OCI-LY7 (cell line): Measurements from ENCODE around the gene NELFCD. TPM values are rescaled to one million over a fixed set of nuclear protein-coding genes. Genes with fewer than 3 reads are reported as not detected.

Experiments used
- BruUV-seq: library from RNA; stranded (reverse); fragments of 400-500 nt; replicated peaks from 2 replicates; lab custom pipeline; 2021; lab: Mats Ljungman, UMichigan
- CTCF ChIA-PET: fragments of 300-600 bp; sonication (Branson Sonifier 250); formaldehyde crosslinking; loops from one replicate; lab custom pipeline; 2022; ENCODE audit warnings: antibody characterized with exemption; ENCODE audit not compliant: unreplicated experiment; lab: Charles Lee
- POLR2A ChIA-PET: fragments of 300-600 bp; sonication (Branson Sonifier 250); formaldehyde crosslinking; loops from one replicate; lab custom pipeline; 2022; ENCODE audit warnings: antibody characterized with exemption; lab: Charles Lee
- DNase-seq: peaks from one replicate; pipeline ENCODE4 v3.0.0-alpha.2; 2015; ENCODE audit warnings: low spot score
- H2AFZ ChIP-seq: fragments of 200-600 bp; sonication (generic), shearing (Covaris generic); 2 replicates; pipeline ENCODE4 v1.6.1; 2014; ENCODE audit warnings: mild to moderate bottlenecking, antibody characterized with exemption, low read length, moderate library complexity
- H3K27ac ChIP-seq: fragments of 200-600 bp; sonication (generic); 2 replicates; pipeline ENCODE4 v1.5.1; 2014; ENCODE audit warnings: mixed run types, low read depth, mild to moderate bottlenecking, moderate library complexity, low read length, inconsistent platforms; ENCODE audit not compliant: poor library complexity, severe bottlenecking
- H3K36me3 ChIP-seq: fragments of 200-600 bp; sonication (generic); 2 replicates; pipeline ENCODE4 v1.6.1; 2014; ENCODE audit warnings: mild to moderate bottlenecking, antibody characterized with exemption, low read length, moderate library complexity, mixed read lengths; ENCODE audit not compliant: insufficient read depth
- H3K4me1 ChIP-seq: fragments of 200-600 bp; sonication (generic); 2 replicates; pipeline ENCODE4 v1.5.1; 2014; ENCODE audit warnings: mild to moderate bottlenecking, low read length; ENCODE audit not compliant: insufficient read depth, poor library complexity, severe bottlenecking
- H3K4me2 ChIP-seq: fragments of 200-600 bp; sonication (generic); 2 replicates; pipeline ENCODE4 v1.6.1; 2014; ENCODE audit warnings: mild to moderate bottlenecking, low read length
- H3K4me3 ChIP-seq: fragments of 200-600 bp; sonication (generic); 2 replicates; pipeline ENCODE4 v1.5.1; 2014; ENCODE audit warnings: mild to moderate bottlenecking, low read depth, low read length; ENCODE audit not compliant: poor library complexity, severe bottlenecking
- H3K79me2 ChIP-seq: fragments of 200-600 bp; sonication (generic); 2 replicates; pipeline ENCODE4 v1.6.1; 2016; ENCODE audit warnings: low read depth, mild to moderate bottlenecking, low read length, moderate library complexity, mixed read lengths; ENCODE audit not compliant: insufficient read depth
- H3K9me2 ChIP-seq: fragments of 200-600 bp; sonication (generic); 2 replicates; pipeline ENCODE4 v1.6.1; 2016; ENCODE audit warnings: mild to moderate bottlenecking, low read length, mixed read lengths; ENCODE audit not compliant: insufficient read depth
- H3K9me3 ChIP-seq: fragments of 200-600 bp; sonication (generic); 2 replicates; pipeline ENCODE4 v1.6.1; 2014; ENCODE audit warnings: mild to moderate bottlenecking, mixed run types, low read length, mixed read lengths
- H4K20me1 ChIP-seq: fragments of 200-600 bp; sonication (generic); 2 replicates; pipeline ENCODE4 v1.6.1; 2014; ENCODE audit warnings: mild to moderate bottlenecking, antibody characterized with exemption, low read length, moderate library complexity, mixed read lengths; ENCODE audit not compliant: insufficient read depth
- CTCF ChIP-seq: fragments of 200-600 bp; sonication (generic); conservative IDR thresholded peaks from 2 replicates; pipeline ENCODE4 v1.5.1; 2014; ENCODE audit warnings: mild to moderate bottlenecking, antibody characterized with exemption, low read length, moderate library complexity, mixed read lengths
- EZH2phosphoT487 ChIP-seq: fragments of 200-600 bp; sonication (generic); IDR thresholded peaks from 2 replicates; pipeline ENCODE4 v1.6.1; 2018; ENCODE audit warnings: low read depth, borderline replicate concordance, mild to moderate bottlenecking, mixed run types, antibody characterized with exemption, low read length, moderate library complexity, mixed read lengths
- intact Hi-C: fragments of 100-400 bp; cut with micrococcal nuclease; formaldehyde crosslinking; loops from one replicate; pipeline ENCODE4 v1.10.0; 2022; ENCODE audit not compliant: unreplicated experiment
- total RNA-seq, 2 experiments: library from RNA; depleted of rRNA in 1 of 2; stranded (reverse); fragments of >200 nt in 1 of 2; shearing (Covaris generic) in 1 of 2; gene quantifications; 2 replicates each; pipeline ENCODE4 v1.2.3, GENCODE V29; 2014 to 2022

NELFCD gene
- total RNA-seq, 2 experiments from 2014 or later = 90.7 to 143 TPM

- peak; percentile 26 for DNase-seq
- TF ChIP-seq CTCF (no peak), EZH2phosphoT487 (no peak)
- H4K20me1 ChIP-seq = no peaks in the 10 kb centered on the region
- intact Hi-C loops = loop anchor here (10.0 kb wide), 1 partner anchor 156 kb away; the partner anchor contains the start of gene ZNF831
- H3K9me2 ChIP-seq = no peaks in the 10 kb centered on the region
- no TSS peak for BruUV-seq
- peak overlapping the region; percentile 50; the same call in 1 of the 2 replicates for H2AFZ ChIP-seq
- ChIA-PET CTCF (interaction anchor here (0.6 to 0.8 kb wide), 3 partner anchors 11 to 23 kb away, joined by 3 read pairs; partner anchors contain the start of genes ATP5F1E and TUBB1), POLR2A (interaction anchor here (1.1 to 1.9 kb wide), 5 partner anchors 8 to 103 kb away, joined by 3 to 13 read pairs (median 5); partner anchors contain the start of gene ATP5F1E)
- peaks cover 16% of the 10 kb centered on the region; the same call in 1 of the 2 replicates for H3K79me2 ChIP-seq
- H3K4me3 ChIP-seq = no peak overlapping the region
- no peaks in the 10 kb centered on the region for H3K9me3 ChIP-seq
- peak overlapping the region; percentile 94 for H3K4me2 ChIP-seq
- peaks cover 64% of the 10 kb centered on the region for H3K4me1 ChIP-seq
- peaks cover 4% of the 10 kb centered on the region; the same call in 1 of the 2 replicates for H3K36me3 ChIP-seq
- H3K27ac ChIP-seq = peak overlapping the region; percentile 85
These were observed 27.8 kb downstream of the NELFCD start for GRCh38 chr20:59008715-59009336.

- no peak overlapping the region for H3K4me3 ChIP-seq
- no peaks in the 10 kb centered on the region for H3K36me3 ChIP-seq
- intact Hi-C loops = no loop called here
- ChIA-PET POLR2A (interaction anchor here (0.9 to 1.2 kb wide), 2 partner anchors 21 to 22 kb away, joined by 3 to 6 read pairs; partner anchors contain the start of gene ATP5F1E), CTCF (no interaction called here)
- no peak overlapping the region for H2AFZ ChIP-seq
- DNase-seq = peak; percentile 34
- peaks cover 48% of the 10 kb centered on the region for H3K4me1 ChIP-seq
- TF ChIP-seq EZH2phosphoT487 (no peak), CTCF (no peak)
- H3K4me2 ChIP-seq = peak overlapping the region; percentile 30
- no peaks in the 10 kb centered on the region for H4K20me1 ChIP-seq
- H3K79me2 ChIP-seq = peaks cover 9% of the 10 kb centered on the region; the same call in 1 of the 2 replicates
- no peaks in the 10 kb centered on the region for H3K9me3 ChIP-seq
- H3K9me2 ChIP-seq = no peaks in the 10 kb centered on the region
- no peak overlapping the region for H3K27ac ChIP-seq
- BruUV-seq = no TSS peak
These were observed 29.4 kb downstream of the NELFCD start for GRCh38 chr20:59010321-59010994.
